ENCODE results near the gene SCARB1.

Gene SCARB1

GRCh38 chr12:124861898-124862676 lies 1.6 kb downstream of the SCARB1 start:
- peak in 1 of 2 experiments; percentile 37 for DNase-seq

GRCh38 chr12:124861492-124861891 lies 2.2 kb downstream of the SCARB1 start:
- DNase-seq = no peak

GRCh38 chr12:124857921-124858461 lies 5.7 kb downstream of the SCARB1 start:
- no peak for DNase-seq

- DNase-seq = no peak
Measured at GRCh38 chr12:124856842-124857178, 6.9 kb downstream of the SCARB1 start.

GRCh38 chr12:124856132-124856841 lies 7.4 kb downstream of the SCARB1 start:
- DNase-seq = no peak

GRCh38 chr12:124855275-124855957 lies 8.2 kb downstream of the SCARB1 start:
- DNase-seq = no peak

GRCh38 chr12:124854637-124855184 lies 9.0 kb downstream of the SCARB1 start:
- no peak for DNase-seq

- DNase-seq = no peak
Measured at GRCh38 chr12:124853781-124854636, 9.7 kb downstream of the SCARB1 start.

GRCh38 chr12:124852911-124853427 lies 10.7 kb downstream of the SCARB1 start:
- no peak for DNase-seq

GRCh38 chr12:124852329-124852831 lies 11.3 kb downstream of the SCARB1 start:
- no peak for DNase-seq

- DNase-seq = no peak
Measured at GRCh38 chr12:124851342-124851741, 12.3 kb downstream of the SCARB1 start.

GRCh38 chr12:124849382-124849781 lies 14.3 kb downstream of the SCARB1 start:
- no peak for DNase-seq

- no peak for DNase-seq
Measured at GRCh38 chr12:124848621-124849380, 14.9 kb downstream of the SCARB1 start.

GRCh38 chr12:124847113-124848074 lies 16.3 kb downstream of the SCARB1 start:
- no peak for DNase-seq

GRCh38 chr12:124844411-124845397 lies 19.0 kb downstream of the SCARB1 start:
- no peak for DNase-seq

GRCh38 chr12:124842800-124843510 lies 20.7 kb downstream of the SCARB1 start:
- DNase-seq = no peak

GRCh38 chr12:124842073-124842749 lies 21.5 kb downstream of the SCARB1 start:
- DNase-seq = no peak
